Chondrocyte (in vitro differentiated cells): Measurements from ENCODE around the gene CCNDBP1. TPM values are rescaled to one million over a fixed set of nuclear protein-coding genes. Genes with fewer than 3 reads are reported as not detected.

Experiments used
- DNase-seq: peaks from one replicate; pipeline ENCODE4 v3.0.0; 2021; ENCODE audit warnings: mixed read lengths, low spot score
- H3K27ac Mint-ChIP-seq: one replicate; pipeline ENCODE4 v1.8.0; 2021; ENCODE audit warnings: mild to moderate bottlenecking, moderate library complexity, mixed read lengths; ENCODE audit not compliant: unreplicated experiment
- H3K27me3 Mint-ChIP-seq: 2 replicates; pipeline ENCODE4 v1.8.0; 2021; ENCODE audit warnings: low read depth, mixed read lengths
- H3K36me3 Mint-ChIP-seq: 2 replicates; pipeline ENCODE4 v1.8.0; 2021; ENCODE audit warnings: low read depth, mixed read lengths
- H3K4me1 Mint-ChIP-seq: 2 replicates; pipeline ENCODE4 v1.8.0; 2021; ENCODE audit warnings: low read depth, mild to moderate bottlenecking, mixed read lengths
- H3K4me3 Mint-ChIP-seq: one replicate; pipeline ENCODE4 v1.8.0; 2021; ENCODE audit warnings: mild to moderate bottlenecking, moderate library complexity, mixed read lengths; ENCODE audit not compliant: unreplicated experiment
- H3K9me3 Mint-ChIP-seq: 2 replicates; pipeline ENCODE4 v1.8.0; 2021; ENCODE audit warnings: low read depth, mixed read lengths
- CTCF ChIP-seq: fragments of 200-600 bp; sonication (generic); IDR thresholded peaks from 2 replicates; pipeline ENCODE4 v1.5.0; 2021; ENCODE audit warnings: antibody characterized with exemption, mild to moderate bottlenecking, moderate library complexity
- total RNA-seq: library from RNA; stranded (reverse); gene quantifications from 3 replicates; pipeline ENCODE4 v1.2.1, GENCODE V29; 2021

CCNDBP1 gene
- total RNA-seq, 1 donor from 2014 or later, result 40.1 TPM

- H3K36me3 Mint-ChIP-seq, result no peaks in the 10 kb centered on the region
- H3K4me3 Mint-ChIP-seq, result no peak overlapping the region
- peaks cover 29% of the 10 kb centered on the region for H3K27me3 Mint-ChIP-seq
- H3K27ac Mint-ChIP-seq, result no peak overlapping the region
- no peaks in the 10 kb centered on the region for H3K9me3 Mint-ChIP-seq
- DNase-seq, result no peak
- no peak for TF ChIP-seq CTCF
- H3K4me1 Mint-ChIP-seq, result no peaks in the 10 kb centered on the region
These were observed 27.7 kb downstream of the CCNDBP1 start for GRCh38 chr15:43212951-43213350.

- no peak for TF ChIP-seq CTCF
- Mint-ChIP-seq H3K36me3 (no peaks in the 10 kb centered on the region), H3K27ac (no peak overlapping the region), H3K4me1 (no peaks in the 10 kb centered on the region), H3K9me3 (no peaks in the 10 kb centered on the region), H3K27me3 (peaks cover 28% of the 10 kb centered on the region), H3K4me3 (no peak overlapping the region)
- no peak for DNase-seq
These were observed 28.3 kb downstream of the CCNDBP1 start for GRCh38 chr15:43213466-43213865.

GRCh38 chr15:43214169-43214568 lies 29.0 kb downstream of the CCNDBP1 start:
- H3K27ac Mint-ChIP-seq, result no peak overlapping the region
- TF ChIP-seq CTCF, result no peak
- no peaks in the 10 kb centered on the region for H3K9me3 Mint-ChIP-seq
- no peaks in the 10 kb centered on the region for H3K36me3 Mint-ChIP-seq
- no peaks in the 10 kb centered on the region for H3K4me1 Mint-ChIP-seq
- H3K27me3 Mint-ChIP-seq, result peaks cover 23% of the 10 kb centered on the region
- no peak overlapping the region for H3K4me3 Mint-ChIP-seq
- DNase-seq, result no peak

GRCh38 chr15:43214592-43215295 lies 29.5 kb downstream of the CCNDBP1 start:
- H3K36me3 Mint-ChIP-seq, result no peaks in the 10 kb centered on the region
- peaks cover 18% of the 10 kb centered on the region for H3K27me3 Mint-ChIP-seq
- no peak overlapping the region for H3K27ac Mint-ChIP-seq
- DNase-seq, result no peak
- H3K4me1 Mint-ChIP-seq, result peaks cover 4% of the 10 kb centered on the region
- H3K9me3 Mint-ChIP-seq, result no peaks in the 10 kb centered on the region
- H3K4me3 Mint-ChIP-seq, result no peak overlapping the region
- TF ChIP-seq CTCF, result no peak

DNA sequence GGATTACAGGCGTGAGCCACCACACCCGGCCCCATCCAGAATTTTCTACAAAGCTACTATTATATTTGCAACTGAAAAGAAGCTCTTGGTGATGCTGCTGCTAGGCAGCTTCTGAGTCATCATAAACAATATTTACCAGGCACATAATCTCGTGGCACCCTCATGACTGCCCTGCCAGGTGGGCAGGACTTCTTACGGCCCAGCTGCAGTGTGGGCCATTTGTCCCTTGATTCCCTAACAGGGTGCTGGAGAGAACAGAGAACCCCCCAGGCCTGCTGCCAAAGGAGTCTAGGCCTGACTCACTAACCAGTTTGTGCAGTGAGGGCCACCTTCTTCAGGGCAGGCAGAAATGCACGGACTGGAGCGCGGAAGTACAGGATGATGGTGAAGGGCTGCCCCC lies 30.8 kb downstream of the CCNDBP1 start:
- Mint-ChIP-seq H3K27me3 (peaks cover 7% of the 10 kb centered on the region), H3K36me3 (no peaks in the 10 kb centered on the region), H3K9me3 (no peaks in the 10 kb centered on the region), H3K27ac (no peak overlapping the region), H3K4me1 (peaks cover 9% of the 10 kb centered on the region), H3K4me3 (no peak overlapping the region)
- no peak for DNase-seq
- TF ChIP-seq CTCF, result no peak
